Brain microvascular endothelial cell (primary cell): ENCODE results near the gene ERO1B.

Experiments used
- DNase-seq: peaks from one replicate; pipeline ENCODE4 v3.0.0-alpha.2; 2020
- H3K27ac ChIP-seq: fragments of 250-450 bp; sonication (Bioruptor Pico); 2 replicates; pipeline ENCODE4 v1.5.1; 2020; ENCODE audit warnings: mild to moderate bottlenecking, moderate library complexity
- H3K27me3 ChIP-seq: fragments of 250-450 bp; sonication (Bioruptor Pico); replicated peaks from 2 replicates; pipeline ENCODE4 v1.5.1; 2020; ENCODE audit warnings: mild to moderate bottlenecking
- H3K36me3 ChIP-seq: fragments of 250-450 bp; sonication (Bioruptor Pico); replicated peaks from 2 replicates; pipeline ENCODE4 v1.5.1; 2020; ENCODE audit warnings: mild to moderate bottlenecking
- H3K4me3 ChIP-seq: 2 replicates; pipeline ENCODE4 v1.5.1; 2011; ENCODE audit warnings: low read depth, mild to moderate bottlenecking, control low read depth, low read length, moderate library complexity
- in situ Hi-C: cut with HindIII; loops from 2 replicates; pipeline ENCODE4 v1.10.0; 2017; ENCODE audit warnings: low sequenced_read_pairs, low pct_ligation_motif_present
- TF ChIP-seq, protein P1 (sequence below): IDR thresholded peaks from 2 replicates; pipeline ENCODE4 v1.5.1; 2011; ENCODE audit warnings: low read depth, mild to moderate bottlenecking, moderate library complexity, low read length, control low read depth, inconsistent platforms; ENCODE audit errors: missing control alignments

The ERO1B gene

DNA sequence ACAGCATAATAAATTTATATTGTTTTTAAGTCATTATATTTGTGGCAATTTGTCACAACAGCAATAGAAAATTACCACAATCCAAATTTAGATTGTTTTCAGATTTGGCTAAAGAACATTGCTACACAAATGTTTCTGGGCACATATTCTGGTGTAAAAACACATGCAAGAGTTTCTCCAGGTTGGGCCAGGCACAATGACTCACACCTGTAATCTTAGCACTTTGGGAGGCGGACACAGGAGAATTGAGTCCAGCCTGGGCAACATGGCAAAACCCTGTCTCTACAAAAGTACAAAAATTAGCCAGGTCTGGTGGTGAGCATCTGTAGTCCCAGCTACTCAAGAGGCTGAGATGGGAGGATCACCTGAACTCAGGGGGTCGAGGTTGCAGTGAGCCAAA is 8.4 kb downstream of the ERO1B start:
- DNase-seq = no peak
- no peak overlapping the region for H3K4me3 ChIP-seq
- TF ChIP-seq, protein P1, sequence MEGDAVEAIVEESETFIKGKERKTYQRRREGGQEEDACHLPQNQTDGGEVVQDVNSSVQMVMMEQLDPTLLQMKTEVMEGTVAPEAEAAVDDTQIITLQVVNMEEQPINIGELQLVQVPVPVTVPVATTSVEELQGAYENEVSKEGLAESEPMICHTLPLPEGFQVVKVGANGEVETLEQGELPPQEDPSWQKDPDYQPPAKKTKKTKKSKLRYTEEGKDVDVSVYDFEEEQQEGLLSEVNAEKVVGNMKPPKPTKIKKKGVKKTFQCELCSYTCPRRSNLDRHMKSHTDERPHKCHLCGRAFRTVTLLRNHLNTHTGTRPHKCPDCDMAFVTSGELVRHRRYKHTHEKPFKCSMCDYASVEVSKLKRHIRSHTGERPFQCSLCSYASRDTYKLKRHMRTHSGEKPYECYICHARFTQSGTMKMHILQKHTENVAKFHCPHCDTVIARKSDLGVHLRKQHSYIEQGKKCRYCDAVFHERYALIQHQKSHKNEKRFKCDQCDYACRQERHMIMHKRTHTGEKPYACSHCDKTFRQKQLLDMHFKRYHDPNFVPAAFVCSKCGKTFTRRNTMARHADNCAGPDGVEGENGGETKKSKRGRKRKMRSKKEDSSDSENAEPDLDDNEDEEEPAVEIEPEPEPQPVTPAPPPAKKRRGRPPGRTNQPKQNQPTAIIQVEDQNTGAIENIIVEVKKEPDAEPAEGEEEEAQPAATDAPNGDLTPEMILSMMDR = no peak
- no peaks in the 10 kb centered on the region for H3K36me3 ChIP-seq
- in situ Hi-C loops = no loop called here
- no peak overlapping the region for H3K27ac ChIP-seq
- H3K27me3 ChIP-seq = no peaks in the 10 kb centered on the region

DNA sequence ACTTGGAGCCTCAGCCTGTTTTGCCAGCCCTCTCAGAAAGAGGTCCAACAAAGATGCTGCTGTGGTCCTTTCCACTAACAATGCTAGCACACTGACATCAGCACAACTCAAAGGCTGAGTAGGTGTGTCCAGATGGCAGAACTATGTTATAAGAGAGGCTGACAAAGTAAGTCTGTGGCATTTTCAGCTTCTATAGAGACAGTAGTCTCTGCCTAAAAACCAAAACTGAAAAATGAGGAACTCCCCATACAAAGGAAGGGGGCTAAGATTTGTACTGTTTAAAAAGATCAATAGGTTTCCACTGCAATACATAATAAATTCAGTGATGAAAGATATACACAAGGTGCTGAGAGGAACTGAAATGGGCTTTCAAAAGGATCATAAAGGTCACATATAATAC is 12.3 kb downstream of the ERO1B start:
- in situ Hi-C loops = no loop called here
- TF ChIP-seq, protein P1 = no peak
- H3K27ac ChIP-seq = no peak overlapping the region
- DNase-seq = no peak
- no peaks in the 10 kb centered on the region for H3K27me3 ChIP-seq
- no peaks in the 10 kb centered on the region for H3K36me3 ChIP-seq
- H3K4me3 ChIP-seq = no peak overlapping the region

DNA sequence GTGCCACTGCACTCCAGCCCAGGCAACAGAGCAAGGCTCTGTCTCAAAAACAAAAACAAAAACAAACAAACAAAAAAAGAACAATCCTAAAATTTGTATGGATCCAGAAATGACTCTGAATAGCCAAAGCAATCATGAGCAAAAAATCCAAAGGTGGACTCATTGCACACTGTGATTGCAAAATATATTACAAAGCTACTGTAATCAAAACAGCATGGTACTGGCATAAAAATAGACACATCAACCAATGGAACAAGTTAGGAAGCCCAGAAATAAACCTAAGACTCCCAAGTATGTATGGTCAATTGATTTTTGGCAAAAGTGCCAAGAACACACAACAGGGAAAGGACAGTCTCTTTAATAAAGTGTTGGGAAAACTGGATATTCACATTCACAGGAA is 19.9 kb downstream of the ERO1B start:
- Histone ChIP-seq H3K36me3 (no peaks in the 10 kb centered on the region), H3K27me3 (no peaks in the 10 kb centered on the region), H3K27ac (no peak overlapping the region), H3K4me3 (no peak overlapping the region)
- no peak for DNase-seq
- in situ Hi-C loops = no loop called here
- TF ChIP-seq, protein P1 = no peak

DNA sequence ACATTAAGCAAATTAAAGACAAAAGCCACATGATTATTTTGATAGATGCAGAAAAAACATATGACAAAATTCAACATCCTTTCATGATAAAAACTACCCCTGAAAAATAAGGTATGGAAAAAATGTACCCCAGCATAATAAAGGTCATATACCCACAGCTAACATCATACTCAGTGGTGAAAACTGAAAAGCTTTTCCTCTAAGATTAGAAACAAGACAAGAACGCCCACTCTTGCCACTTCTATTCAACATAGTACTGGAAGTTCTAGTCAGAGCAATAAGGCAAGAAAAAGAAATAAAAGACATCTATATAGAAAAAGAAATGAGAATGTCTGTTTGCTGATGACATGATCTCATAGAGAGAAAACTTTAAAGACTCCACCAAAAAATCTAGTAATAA is 20.7 kb downstream of the ERO1B start:
- H3K4me3 ChIP-seq = no peak overlapping the region
- H3K36me3 ChIP-seq = no peaks in the 10 kb centered on the region
- in situ Hi-C loops = no loop called here
- no peaks in the 10 kb centered on the region for H3K27me3 ChIP-seq
- TF ChIP-seq, protein P1 = no peak
- no peak for DNase-seq
- no peak overlapping the region for H3K27ac ChIP-seq

DNA sequence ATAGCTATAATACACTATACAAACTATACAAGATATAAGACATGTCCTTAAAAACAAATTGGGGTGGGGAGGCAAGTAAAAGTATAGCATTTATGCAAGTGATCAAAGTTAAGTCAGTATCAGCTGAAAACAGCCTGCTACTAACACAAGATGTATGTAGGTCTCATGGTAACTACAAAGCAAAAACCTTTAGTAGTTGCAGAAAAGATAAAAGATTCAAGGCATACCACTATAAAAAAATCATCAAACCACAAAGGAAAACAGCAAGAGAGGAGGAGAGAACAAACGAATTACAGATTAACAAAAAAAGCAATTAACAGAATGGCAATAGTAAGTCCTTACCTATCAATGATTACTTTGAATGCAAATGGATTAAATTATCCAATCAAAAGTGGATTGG is 22.7 kb downstream of the ERO1B start:
- no peak for DNase-seq
- TF ChIP-seq, protein P1 = no peak
- in situ Hi-C loops = no loop called here

DNA sequence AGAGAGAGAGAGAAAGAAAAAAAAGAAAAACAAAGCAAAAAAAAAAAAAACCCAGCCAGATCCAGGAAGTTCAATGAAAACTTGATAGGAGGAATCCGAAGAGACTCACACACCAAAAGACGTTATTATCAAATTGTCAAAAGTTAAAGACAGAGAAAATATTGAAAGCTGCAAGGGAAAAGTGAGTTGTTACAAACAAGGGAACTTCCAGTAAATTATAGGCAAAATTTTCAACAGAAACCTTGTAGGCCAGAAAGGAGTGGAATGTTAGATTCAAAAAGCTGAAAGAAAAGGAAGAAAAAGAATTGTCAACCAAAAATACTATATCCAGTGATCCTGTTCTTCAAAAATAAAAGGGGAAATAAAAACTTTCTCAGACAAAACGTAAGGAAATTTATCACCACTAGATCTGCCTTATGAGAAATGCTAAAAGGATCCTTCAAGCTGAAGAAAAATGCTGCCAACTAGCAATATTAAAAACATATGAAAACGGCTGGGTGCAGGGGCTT is 23.6 kb downstream of the ERO1B start:
- Histone ChIP-seq H3K36me3 (no peaks in the 10 kb centered on the region), H3K4me3 (no peak overlapping the region), H3K27ac (no peak overlapping the region), H3K27me3 (no peaks in the 10 kb centered on the region)
- in situ Hi-C loops = no loop called here
- TF ChIP-seq, protein P1 = no peak
- DNase-seq = no peak

More for the DNA sequence above, 22.7 kb downstream of the ERO1B start:
- Histone ChIP-seq H3K27me3 (no peaks in the 10 kb centered on the region), H3K4me3 (no peak overlapping the region), H3K27ac (no peak overlapping the region), H3K36me3 (no peaks in the 10 kb centered on the region)
